Renal cortical epithelial cell (primary cell): ENCODE measurements around the gene ZNF157. TPM values are rescaled to one million over a fixed set of nuclear protein-coding genes. Genes with fewer than 3 reads are reported as not detected.
"Not testable (repeated sequence)": the region's sequence is repeated elsewhere in the genome, so short reads cannot be mapped to it uniquely, and the experiment has no call there.

Source experiments
- DNase-seq: peaks from one replicate; pipeline ENCODE4 v3.0.0-alpha.2; 2011; ENCODE audit warnings: low read depth
- total RNA-seq: library from RNA; depleted of rRNA; stranded (reverse); fragments of >200 nt; gene quantifications from 2 replicates; pipeline ENCODE4 v1.2.3, GENCODE V29; 2014

Gene ZNF157
- 0.17 and 0.65 TPM in 2 replicates for total RNA-seq

GRCh38 chrX:47370278-47370677 lies at the start of gene ZNF157:
Gene ZNF157, plus strand, starts transcription at chrX:47370578. Its CDS starts 91 bp downstream, at chrX:47370669.
- DNase-seq, result no peak

- no peak for DNase-seq
These were observed 49.0 kb upstream of the ZNF157 start for GRCh38 chrX:47321386-47321785.

GRCh38 chrX:47321823-47322371 lies 48.5 kb upstream of the ZNF157 start:
- DNase-seq, result no peak

- DNase-seq, result no peak
These were observed 42.5 kb upstream of the ZNF157 start for GRCh38 chrX:47327902-47328301.

- not testable (repeated sequence) for DNase-seq
These were observed 37.6 kb upstream of the ZNF157 start for GRCh38 chrX:47332729-47333128.

GRCh38 chrX:47351706-47352105 lies 18.7 kb upstream of the ZNF157 start:
- no peak for DNase-seq

GRCh38 chrX:47358387-47359065 lies 11.9 kb upstream of the ZNF157 start:
- DNase-seq, result peak; percentile 0

GRCh38 chrX:47360423-47361179 lies 9.8 kb upstream of the ZNF157 start:
- DNase-seq, result peak; percentile 38

- peak; percentile 96 for DNase-seq
These were observed 8.6 kb upstream of the ZNF157 start for GRCh38 chrX:47361538-47362511.

GRCh38 chrX:47366041-47366722 lies 4.2 kb upstream of the ZNF157 start:
- peak; percentile 62 for DNase-seq

- DNase-seq, result no peak
These were observed 2.8 kb downstream of the ZNF157 start for GRCh38 chrX:47373198-47373597.

GRCh38 chrX:47380268-47380667 lies 9.9 kb downstream of the ZNF157 start:
- no peak for DNase-seq

- not testable (repeated sequence) for DNase-seq
These were observed 10.5 kb downstream of the ZNF157 start for GRCh38 chrX:47380837-47381236.

GRCh38 chrX:47384502-47384901 lies 14.1 kb downstream of the ZNF157 start:
- peak; percentile 57 for DNase-seq

GRCh38 chrX:47390780-47391179 lies 20.4 kb downstream of the ZNF157 start:
- no peak for DNase-seq

GRCh38 chrX:47413179-47413594 lies 42.8 kb downstream of the ZNF157 start:
- no peak for DNase-seq

- no peak for DNase-seq
These were observed 49.9 kb downstream of the ZNF157 start for GRCh38 chrX:47420265-47420664.

GRCh38 chrX:47420962-47421361 lies 50.6 kb downstream of the ZNF157 start:
- DNase-seq, result no peak

GRCh38 chrX:47422444-47422843 lies 52.1 kb downstream of the ZNF157 start:
- DNase-seq, result no peak

GRCh38 chrX:47430925-47431324 lies 60.5 kb downstream of the ZNF157 start:
- no peak for DNase-seq

GRCh38 chrX:47446431-47446830 lies 76.1 kb downstream of the ZNF157 start:
- DNase-seq, result no peak
